ENCODE data around the gene BICD1.

BICD1 gene

DNA sequence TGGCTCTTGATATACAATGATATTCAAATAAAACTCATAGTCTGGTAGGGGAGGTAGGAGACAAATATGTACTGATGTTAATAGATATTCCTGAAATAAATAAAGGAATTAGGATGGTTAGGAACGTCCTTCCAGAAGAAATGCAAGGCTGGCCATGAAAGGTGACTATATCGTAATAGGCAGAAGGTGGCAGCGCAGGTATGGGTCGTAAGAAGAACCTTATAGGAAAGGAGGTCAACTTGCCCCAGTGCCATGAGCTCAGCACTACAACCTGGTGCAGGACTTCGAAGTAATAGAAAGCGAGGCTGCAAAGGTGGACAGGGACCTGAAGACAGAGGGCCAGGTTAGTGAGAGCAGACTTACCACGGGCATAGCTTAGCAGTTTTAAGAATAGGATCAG is 237.4 kb downstream of the BICD1 start:
- TF ChIP-seq, protein P1, sequence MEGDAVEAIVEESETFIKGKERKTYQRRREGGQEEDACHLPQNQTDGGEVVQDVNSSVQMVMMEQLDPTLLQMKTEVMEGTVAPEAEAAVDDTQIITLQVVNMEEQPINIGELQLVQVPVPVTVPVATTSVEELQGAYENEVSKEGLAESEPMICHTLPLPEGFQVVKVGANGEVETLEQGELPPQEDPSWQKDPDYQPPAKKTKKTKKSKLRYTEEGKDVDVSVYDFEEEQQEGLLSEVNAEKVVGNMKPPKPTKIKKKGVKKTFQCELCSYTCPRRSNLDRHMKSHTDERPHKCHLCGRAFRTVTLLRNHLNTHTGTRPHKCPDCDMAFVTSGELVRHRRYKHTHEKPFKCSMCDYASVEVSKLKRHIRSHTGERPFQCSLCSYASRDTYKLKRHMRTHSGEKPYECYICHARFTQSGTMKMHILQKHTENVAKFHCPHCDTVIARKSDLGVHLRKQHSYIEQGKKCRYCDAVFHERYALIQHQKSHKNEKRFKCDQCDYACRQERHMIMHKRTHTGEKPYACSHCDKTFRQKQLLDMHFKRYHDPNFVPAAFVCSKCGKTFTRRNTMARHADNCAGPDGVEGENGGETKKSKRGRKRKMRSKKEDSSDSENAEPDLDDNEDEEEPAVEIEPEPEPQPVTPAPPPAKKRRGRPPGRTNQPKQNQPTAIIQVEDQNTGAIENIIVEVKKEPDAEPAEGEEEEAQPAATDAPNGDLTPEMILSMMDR (conservative IDR thresholded peaks at IDR 0.05; ENCODE audit: low read depth, low read length) = no peak
- no peak for DNase-seq (ENCODE audit: low read depth)
- no peak overlapping the region for H3K4me3 ChIP-seq (ENCODE audit: low read length)

DNA sequence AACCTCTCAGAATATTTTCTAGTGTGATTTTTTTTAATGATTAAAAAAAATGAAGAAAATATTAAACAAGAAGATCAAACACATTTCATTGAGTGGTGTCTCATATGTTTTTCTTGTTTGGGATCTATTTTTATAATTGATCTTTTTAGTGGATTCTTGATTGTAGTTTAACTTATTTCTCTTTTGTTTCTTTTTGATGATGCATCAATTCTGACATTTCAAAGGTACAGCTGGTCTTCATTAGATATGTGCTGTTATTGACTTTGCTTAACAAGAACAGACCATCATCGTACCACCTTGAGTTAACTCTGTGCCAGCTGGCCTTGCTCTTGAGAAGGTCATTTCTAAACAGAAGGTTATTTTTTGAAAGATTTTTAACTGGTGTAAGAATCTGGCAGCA is 246.9 kb downstream of the BICD1 start:
- TF ChIP-seq, protein P1 (conservative IDR thresholded peaks at IDR 0.05; ENCODE audit: low read depth, low read length) = no peak
- H3K4me3 ChIP-seq (ENCODE audit: low read length) = no peak overlapping the region
- no peak for DNase-seq (ENCODE audit: low read depth)

DNA sequence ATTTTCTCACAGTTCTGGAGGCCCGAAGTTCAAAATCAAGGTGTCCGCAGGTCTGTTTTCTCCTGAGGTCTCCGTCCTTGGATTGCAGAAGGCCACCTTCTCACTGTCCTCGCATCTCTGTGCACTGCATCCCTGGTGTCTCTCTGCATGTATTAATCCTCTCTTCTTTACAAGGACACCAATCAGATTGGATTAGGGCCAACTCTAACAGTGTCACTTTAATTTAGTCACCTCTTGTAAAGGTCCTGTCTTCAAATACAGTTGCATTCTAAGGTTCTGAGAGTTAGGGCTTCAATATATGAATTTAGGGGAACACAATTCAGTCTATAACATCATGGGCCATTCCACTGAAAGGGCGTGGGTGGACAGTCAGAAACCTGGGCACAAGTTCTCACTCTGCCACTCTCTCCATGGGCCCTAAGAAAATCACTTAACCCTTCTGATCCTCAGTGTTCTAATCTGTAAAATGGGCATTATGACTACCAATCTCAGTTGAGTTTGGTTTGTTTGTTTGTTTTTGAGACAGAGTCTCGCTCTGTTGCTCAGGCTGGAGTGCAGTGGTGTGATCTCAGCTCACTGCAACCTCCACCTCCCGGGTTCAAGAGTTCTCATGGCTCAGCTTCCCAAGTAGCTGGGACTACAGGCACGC is 251.1 kb downstream of the BICD1 start:
- no peak for DNase-seq (ENCODE audit: low read depth)
- no peak overlapping the region for H3K4me3 ChIP-seq (ENCODE audit: low read length)
- TF ChIP-seq, protein P1 (conservative IDR thresholded peaks at IDR 0.05; ENCODE audit: low read depth, low read length) = no peak

DNA sequence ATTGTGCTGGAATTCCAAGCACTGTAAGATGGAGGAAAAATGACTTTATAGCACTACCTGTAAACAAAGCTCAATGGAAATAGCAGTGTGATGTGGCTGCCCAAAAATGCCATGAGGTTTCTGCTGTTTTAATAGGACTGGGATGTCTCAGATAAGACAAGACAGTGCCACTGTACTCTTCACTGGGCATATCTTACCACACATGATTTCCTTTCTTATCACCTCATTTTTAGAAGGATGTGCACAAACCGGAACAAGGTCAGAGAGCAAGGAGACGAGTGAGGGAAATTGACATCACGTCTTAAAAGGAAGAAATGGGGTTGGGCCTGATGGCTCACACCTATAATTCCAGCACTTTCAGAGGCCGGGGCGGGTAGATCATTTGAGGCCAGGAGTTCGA is 254.3 kb downstream of the BICD1 start:
- TF ChIP-seq, protein P1 (conservative IDR thresholded peaks at IDR 0.05; ENCODE audit: low read depth, low read length) = no peak
- DNase-seq (ENCODE audit: low read depth) = no peak
- H3K4me3 ChIP-seq (ENCODE audit: low read length) = no peak overlapping the region

DNA sequence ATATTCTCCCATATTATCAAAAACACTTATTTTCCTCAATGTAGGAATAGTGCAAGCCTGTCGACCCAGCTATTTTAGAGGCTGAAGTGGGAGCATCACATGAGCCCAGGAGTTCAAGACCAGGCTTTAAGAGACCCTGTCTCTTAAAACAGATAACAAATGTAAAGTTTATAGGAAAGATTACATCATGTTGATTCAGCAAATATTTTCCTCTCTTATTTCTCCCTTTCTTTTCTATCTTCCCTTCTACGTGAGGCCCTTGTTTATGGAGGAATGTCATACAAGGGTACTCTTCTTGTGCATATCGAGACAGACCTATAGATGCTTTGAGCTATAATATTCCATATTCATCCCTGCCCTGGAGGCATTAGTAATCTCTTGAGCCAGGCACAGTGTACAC is 256.2 kb downstream of the BICD1 start:
- TF ChIP-seq, protein P1 (conservative IDR thresholded peaks at IDR 0.05; ENCODE audit: low read depth, low read length) = no peak
- no peak for DNase-seq (ENCODE audit: low read depth)
- no peak overlapping the region for H3K4me3 ChIP-seq (ENCODE audit: low read length)

DNA sequence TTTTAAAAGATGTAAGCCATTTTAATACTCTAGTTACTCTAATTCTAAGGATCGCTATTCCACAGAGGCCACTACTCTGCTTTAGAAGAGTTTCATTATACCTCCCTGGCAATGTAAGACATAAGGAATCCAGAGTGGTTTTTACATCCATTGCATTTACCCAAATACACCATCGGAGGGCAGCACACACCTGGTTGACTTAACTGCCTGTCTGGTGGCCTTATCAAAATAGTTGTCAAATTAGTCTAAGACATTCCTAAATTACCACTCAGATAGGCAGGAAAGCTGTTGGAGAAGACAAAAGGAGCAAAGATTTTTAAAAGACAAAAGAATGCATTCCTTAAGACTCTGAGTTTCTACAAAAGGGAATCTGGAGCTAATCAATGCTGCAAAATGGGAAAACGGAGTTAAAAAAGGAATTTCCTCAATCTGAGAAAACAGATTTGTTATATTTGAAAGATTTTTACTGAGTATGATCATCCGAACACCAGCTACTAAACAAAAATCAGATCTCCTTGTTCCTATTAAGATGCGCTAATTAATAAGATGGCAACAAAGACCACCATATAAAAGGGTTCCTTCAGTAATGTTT is 258.9 kb downstream of the BICD1 start:
- H3K4me3 ChIP-seq (ENCODE audit: low read length) = no peak overlapping the region
- DNase-seq (ENCODE audit: low read depth) = peak; percentile 25
- TF ChIP-seq, protein P1 (conservative IDR thresholded peaks at IDR 0.05; ENCODE audit: low read depth, low read length) = peak; percentile 84

DNA sequence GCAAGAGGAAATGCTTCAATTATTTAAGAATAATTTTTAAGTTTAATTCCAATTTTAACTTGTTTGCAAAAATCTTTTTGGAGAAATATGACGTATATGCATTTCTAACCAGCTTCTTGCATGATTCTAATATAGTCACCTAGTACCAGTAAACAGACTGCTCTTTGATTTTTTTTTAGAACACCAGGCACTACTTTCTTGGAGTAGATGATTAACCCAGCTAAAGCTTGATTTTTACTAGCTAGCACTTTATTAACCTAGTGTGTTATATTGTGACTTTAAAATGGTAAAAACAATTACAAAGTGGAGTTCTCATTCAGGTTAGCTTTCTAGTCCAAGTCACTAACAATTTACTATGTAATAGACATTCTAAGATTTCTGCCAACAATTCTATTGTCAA is 260.1 kb downstream of the BICD1 start:
- no peak for DNase-seq (ENCODE audit: low read depth)
- H3K4me3 ChIP-seq (ENCODE audit: low read length) = no peak overlapping the region
- TF ChIP-seq, protein P1 (conservative IDR thresholded peaks at IDR 0.05; ENCODE audit: low read depth, low read length) = no peak
